ENCODE measurements around the gene RBMS1.

The RBMS1 gene

GRCh38 chr2:160267022-160267421, 226.6 kb downstream of the RBMS1 start:
- TF ChIP-seq CTCF (conservative IDR thresholded peaks at IDR 0.05; ENCODE audit: control insufficient read depth, insufficient read depth, low read depth, low read length): no peak
- no peak overlapping the region for H3K4me3 ChIP-seq (ENCODE audit: control insufficient read depth, low read depth, low read length)
- no peak for DNase-seq (ENCODE audit: low read depth)

GRCh38 chr2:160266037-160266551, 227.5 kb downstream of the RBMS1 start:
- H3K4me3 ChIP-seq (ENCODE audit: control insufficient read depth, low read depth, low read length): no peak overlapping the region
- DNase-seq (ENCODE audit: low read depth): no peak
- no peak for TF ChIP-seq CTCF (conservative IDR thresholded peaks at IDR 0.05; ENCODE audit: control insufficient read depth, insufficient read depth, low read depth, low read length)

GRCh38 chr2:160264308-160264707, 229.3 kb downstream of the RBMS1 start:
- TF ChIP-seq CTCF (conservative IDR thresholded peaks at IDR 0.05; ENCODE audit: control insufficient read depth, insufficient read depth, low read depth, low read length): no peak
- H3K4me3 ChIP-seq (ENCODE audit: control insufficient read depth, low read depth, low read length): no peak overlapping the region
- DNase-seq (ENCODE audit: low read depth): no peak

- no peak for TF ChIP-seq CTCF (conservative IDR thresholded peaks at IDR 0.05; ENCODE audit: control insufficient read depth, insufficient read depth, low read depth, low read length)
Observed at GRCh38 chr2:160261732-160262131, 231.9 kb downstream of the RBMS1 start.

GRCh38 chr2:160258492-160258805, 235.2 kb downstream of the RBMS1 start:
- H3K4me3 ChIP-seq (ENCODE audit: control insufficient read depth, low read depth, low read length): no peak overlapping the region
- no peak for TF ChIP-seq CTCF (conservative IDR thresholded peaks at IDR 0.05; ENCODE audit: control insufficient read depth, insufficient read depth, low read depth, low read length)
- DNase-seq (ENCODE audit: low read depth): no peak

More at GRCh38 chr2:160261732-160262131, 231.9 kb downstream of the RBMS1 start:
- no peak overlapping the region for H3K4me3 ChIP-seq (ENCODE audit: control insufficient read depth, low read depth, low read length)
- DNase-seq (ENCODE audit: low read depth): no peak

- no peak for TF ChIP-seq CTCF (conservative IDR thresholded peaks at IDR 0.05; ENCODE audit: control insufficient read depth, insufficient read depth, low read depth, low read length)
- no peak for DNase-seq (ENCODE audit: low read depth)
- no peak overlapping the region for H3K4me3 ChIP-seq (ENCODE audit: control insufficient read depth, low read depth, low read length)
Observed at GRCh38 chr2:160257743-160258491, 235.7 kb downstream of the RBMS1 start.

All from fibroblast of mammary gland (primary cell).